NOMO-1 treated with DMSO at 0.1 percent for 48 hours (cell line): ENCODE results near the gene TRPC4AP.
A peak's percentile ranks its signal among the peaks of the same experiment; 100 is the strongest.
"Not testable (repeated sequence)": the region's sequence is repeated elsewhere in the genome, so short reads cannot be mapped to it uniquely, and the experiment has no call there.

Experiments
- DNase-seq: peaks from one replicate; lab custom pipeline; 2025; ENCODE audit not compliant: unreplicated experiment; lab: John Stamatoyannopoulos, UW

Gene TRPC4AP

GRCh38 chr20:35104685-35105295 lies 12.2 kb upstream of the TRPC4AP start:
- DNase-seq: peak; percentile 25

- DNase-seq: no peak
Observed at GRCh38 chr20:35101620-35102019, 9.0 kb upstream of the TRPC4AP start.

DNA sequence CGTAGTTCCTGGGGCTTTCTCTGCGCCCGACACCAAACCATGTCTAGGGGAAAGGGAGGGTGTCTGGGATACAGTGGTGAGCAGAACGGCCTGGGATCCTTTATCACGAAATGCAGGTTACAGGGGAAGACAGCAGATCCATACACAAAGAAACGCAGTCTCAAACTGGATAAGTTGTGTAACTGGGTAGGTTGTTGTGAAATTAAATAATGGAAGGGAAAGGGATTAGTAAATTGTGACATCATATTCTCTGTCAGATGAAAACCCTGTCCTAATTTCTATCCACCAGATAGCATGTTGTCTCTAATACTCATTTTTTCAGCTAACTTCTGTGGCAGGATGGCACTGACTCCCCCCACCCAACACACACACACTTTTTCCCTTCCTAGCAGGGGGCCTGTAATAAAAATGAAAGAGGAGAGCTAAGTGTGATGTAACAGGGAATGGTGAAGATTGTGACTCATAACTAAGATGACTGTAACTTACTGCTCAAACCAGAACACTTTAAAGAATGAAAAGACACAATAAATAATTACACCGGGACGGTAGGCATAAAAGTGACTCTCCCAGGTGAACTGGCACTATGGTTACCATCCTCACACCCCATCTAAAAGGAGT lies 769 bp upstream of the TRPC4AP start:
- peak; percentile 52 for DNase-seq

- peak; percentile 30 for DNase-seq
Observed at GRCh38 chr20:35091816-35092523, 637 bp downstream of the TRPC4AP start.

DNA sequence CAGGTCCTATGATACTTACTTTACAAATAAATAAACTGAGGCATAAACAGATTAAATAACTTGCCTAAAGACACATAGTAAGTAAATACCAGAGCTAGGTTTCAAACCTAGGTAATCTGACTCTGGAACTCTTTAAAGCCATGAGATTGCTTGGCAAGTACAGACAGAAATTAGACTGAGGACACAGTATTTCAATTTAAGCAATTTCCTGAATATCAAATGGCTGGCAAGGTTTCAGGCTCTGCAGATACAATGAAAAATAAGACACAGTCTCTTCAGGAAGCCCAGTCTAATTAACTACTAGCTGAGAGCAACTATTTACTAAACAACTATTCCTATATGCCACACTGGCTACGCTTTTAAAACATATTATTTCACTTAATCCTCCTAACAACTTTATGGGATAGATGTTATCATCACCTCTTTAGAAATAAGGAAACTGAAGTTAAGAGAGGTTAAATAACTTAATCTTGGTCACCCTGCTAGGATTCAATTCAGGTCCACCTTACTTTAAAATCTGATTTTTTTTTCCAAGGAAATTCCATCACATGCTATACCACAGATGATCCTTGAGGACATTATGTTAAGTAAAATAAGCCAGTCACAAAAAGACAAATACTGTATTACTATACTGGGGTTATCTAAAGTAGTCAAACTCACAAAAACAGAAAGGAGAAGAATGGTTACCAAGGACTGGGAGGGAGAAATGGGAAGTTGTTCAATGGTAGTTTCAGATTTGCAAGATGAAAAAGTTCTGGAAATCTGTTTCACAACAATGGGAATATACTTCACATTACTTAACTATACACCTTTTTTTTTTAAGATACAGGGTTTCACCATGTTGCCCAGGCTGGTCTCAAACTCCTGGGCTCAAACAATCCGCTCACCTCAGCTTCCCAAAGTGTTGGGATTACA lies 4.1 kb downstream of the TRPC4AP start:
- peak; percentile 20 for DNase-seq

DNA sequence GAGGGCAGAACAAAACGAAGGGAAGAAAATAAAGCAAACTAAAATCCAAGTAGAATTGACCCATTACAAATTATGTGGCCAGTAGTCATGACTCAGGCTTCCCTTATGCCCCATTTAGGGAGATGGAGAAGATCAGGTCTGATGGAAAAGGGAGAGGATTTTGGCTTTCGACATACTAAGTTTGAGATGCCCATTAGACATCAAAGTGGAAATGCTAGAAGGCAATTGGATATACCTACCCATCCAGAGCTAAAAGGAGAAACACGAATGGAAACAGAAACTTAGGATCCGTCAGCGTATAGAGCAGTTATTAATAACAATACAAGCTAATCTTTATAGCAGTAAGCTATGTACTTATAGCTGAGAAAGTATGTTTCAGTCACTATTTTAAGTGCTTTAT lies 4.8 kb downstream of the TRPC4AP start:
- DNase-seq: no peak

GRCh38 chr20:35087355-35087754 lies 5.3 kb downstream of the TRPC4AP start:
- no peak for DNase-seq

GRCh38 chr20:35085477-35086225 lies 7.0 kb downstream of the TRPC4AP start:
- peak; percentile 80 for DNase-seq

GRCh38 chr20:35084998-35085397 lies 7.6 kb downstream of the TRPC4AP start:
- no peak for DNase-seq

DNA sequence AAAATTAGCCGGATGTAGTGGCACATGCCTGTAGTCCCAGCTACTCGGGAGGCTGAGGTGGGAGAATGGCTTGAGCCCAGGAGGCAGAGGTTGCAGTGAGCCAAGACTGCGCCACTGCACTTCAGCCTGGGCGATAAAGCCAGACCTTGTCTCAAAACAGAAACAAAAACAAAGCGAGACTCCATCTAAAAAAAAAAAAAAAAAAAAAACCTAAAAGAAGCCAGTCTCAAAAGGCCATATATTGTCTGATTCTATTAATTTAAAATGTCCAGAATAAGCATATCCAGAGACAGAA lies 12.3 kb downstream of the TRPC4AP start:
- not testable (repeated sequence) for DNase-seq

GRCh38 chr20:35079472-35080347 lies 12.9 kb downstream of the TRPC4AP start:
- DNase-seq: no peak

DNA sequence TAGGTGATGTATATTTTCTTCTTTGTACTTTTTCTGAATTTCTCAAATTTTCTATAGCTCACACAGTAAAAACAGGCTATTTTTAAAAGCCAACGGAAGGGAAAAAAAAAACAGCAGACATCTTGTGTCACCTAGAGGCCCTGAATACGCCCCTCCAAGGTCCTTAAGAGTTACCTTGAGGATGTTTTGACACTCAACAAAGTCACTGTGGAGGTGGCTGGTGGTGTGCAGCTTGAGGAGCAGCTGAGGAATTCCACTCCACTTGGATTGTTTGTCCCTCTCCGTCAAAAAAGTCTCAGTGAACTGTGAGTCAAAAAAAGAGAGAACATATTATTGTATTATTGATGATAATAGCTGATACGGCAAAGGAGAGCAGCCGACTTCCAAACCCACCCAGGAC lies 14.7 kb downstream of the TRPC4AP start:
- DNase-seq: no peak

DNA sequence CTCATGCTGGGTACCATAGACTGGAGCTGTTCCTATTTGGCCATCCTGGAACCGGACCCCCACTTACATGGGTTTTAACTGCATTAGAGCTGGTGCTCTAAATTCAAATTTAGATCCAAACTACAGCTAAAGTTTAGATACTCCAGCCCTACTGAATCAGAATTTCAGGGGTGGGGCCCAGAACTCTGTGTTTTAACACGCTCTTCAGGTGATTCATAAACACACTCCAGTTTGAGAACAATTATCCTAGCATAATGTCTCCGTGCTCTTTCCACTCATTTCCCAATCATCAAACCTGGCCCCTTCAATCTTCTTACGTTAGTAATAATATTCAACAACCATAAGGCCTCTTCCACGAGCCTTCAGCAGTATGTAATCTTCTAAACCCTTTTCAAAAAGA lies 15.3 kb downstream of the TRPC4AP start:
- no peak for DNase-seq

GRCh38 chr20:35071436-35072153 lies 21.0 kb downstream of the TRPC4AP start:
- DNase-seq: not testable (repeated sequence)

GRCh38 chr20:35066194-35066593 lies 26.4 kb downstream of the TRPC4AP start:
- no peak for DNase-seq

DNA sequence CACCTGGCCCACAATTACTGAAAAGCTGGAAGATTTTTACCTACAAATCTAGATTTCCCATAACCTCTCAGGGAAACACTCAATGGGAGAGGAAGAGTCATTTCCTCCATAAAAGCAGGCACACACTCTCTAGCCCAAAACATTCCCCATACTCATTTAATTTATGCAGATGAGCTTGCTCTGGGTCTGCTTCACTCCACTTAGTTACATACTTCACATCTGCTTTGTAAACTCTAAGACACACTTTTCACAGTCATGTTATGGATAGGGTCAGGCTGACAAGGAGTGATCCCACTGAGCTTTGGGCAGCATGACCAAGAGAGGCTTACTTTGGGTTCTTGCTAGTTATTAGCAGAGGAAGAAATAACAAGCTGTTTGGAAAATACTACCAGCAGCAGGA lies 27.4 kb downstream of the TRPC4AP start:
- no peak for DNase-seq

- peak; percentile 61 for DNase-seq
Observed at GRCh38 chr20:35063168-35063567, 29.4 kb downstream of the TRPC4AP start.

DNA sequence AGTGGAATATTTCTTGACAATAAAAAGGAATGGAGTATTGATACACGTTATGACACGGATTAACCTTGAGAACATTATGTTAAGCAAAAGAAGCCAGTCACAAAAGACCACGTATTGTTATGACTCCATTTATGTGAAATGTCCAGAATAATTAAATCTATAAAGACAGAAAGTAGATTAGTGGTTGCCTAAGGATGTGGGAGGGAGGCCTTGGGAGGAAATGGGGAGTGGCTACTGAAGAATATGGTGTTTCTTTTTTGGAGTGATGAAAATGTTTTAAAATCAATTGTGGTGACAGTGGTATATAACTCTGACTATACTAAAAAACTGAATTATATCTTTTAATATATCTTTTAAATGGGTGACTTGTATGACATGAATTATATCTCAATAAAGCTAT lies 30.1 kb downstream of the TRPC4AP start:
- DNase-seq: no peak

- DNase-seq: no peak
Observed at GRCh38 chr20:35060168-35060567, 32.4 kb downstream of the TRPC4AP start.
